Right cardiac atrium (tissue), 5 donors: ENCODE data around the gene AEBP1. TPM values are rescaled to one million over a fixed set of nuclear protein-coding genes. Genes with fewer than 3 reads are reported as not detected.
A peak's percentile ranks its signal among the peaks of the same experiment; 100 is the strongest.

Experiments used
- ATAC-seq, 2 donors: fragments of 200-7000 bp; cut with Tn5 transposase; one replicate each; pipeline versions ENCODE4 v1.8.0 to v1.9.1; 2020; ENCODE audit warnings: moderate library complexity in 2 of 2, mild to moderate bottlenecking in 1 of 2
- DNase-seq, 3 donors: peaks; one replicate each; pipeline ENCODE4 v3.0.0-alpha.2; 2020
- H3K27ac ChIP-seq: one replicate; pipeline ENCODE4 v1.5.1; 2013; ENCODE audit warnings: mild to moderate bottlenecking, low read length, control low read depth, moderate library complexity
- H3K27me3 ChIP-seq: one replicate; pipeline ENCODE4 v1.6.1; 2013; ENCODE audit not compliant: control insufficient read depth, insufficient read depth
- H3K4me1 ChIP-seq: one replicate; pipeline ENCODE4 v1.6.1; 2013; ENCODE audit warnings: low read length; ENCODE audit not compliant: control insufficient read depth, insufficient read depth
- H3K4me3 ChIP-seq: one replicate; pipeline ENCODE4 v1.5.1; 2013; ENCODE audit warnings: low read length, control low read depth
- H3K9me3 ChIP-seq: one replicate; pipeline ENCODE4 v1.6.1; 2013; ENCODE audit warnings: low read length; ENCODE audit not compliant: control insufficient read depth
- WGBS: extraction: QIAGEN DNeasy Blood & Tissue Kit; methylation state at CpG from one replicate; pipeline ENCODE4 v1.1.7; 2013; 5-methylcytosine and 5-hydroxymethylcytosine counted together
- intact Hi-C, 4 donors: fragments of 100-400 bp; cut with DNase I; formaldehyde crosslinking; loops; one replicate each; pipeline versions ENCODE4 v1.11.0 to v1.14.0; 2022 to 2023
- polyA plus RNA-seq: library from polyadenylated mRNA; stranded (reverse); fragments of 200-250 nt; gene quantifications from one replicate; pipeline ENCODE4 v1.2.3, GENCODE V29; 2013
- total RNA-seq, 4 donors: library from RNA; stranded (reverse); fragmentation: NEBNext Ultra II Directional; extraction: Animal tissue kit (Norgen Biotek cat#: 25700); gene quantifications; one replicate each; pipeline ENCODE4 v1.2.1, GENCODE V29; 2021
- donor health status: healthy with polysubstance abuse.
- donor health status: DM: no; HTN: yes; CAD: no.
- donor health status: DM: no; HTN: no; CAD: no.
- donor health status: DM: no; HTN: yes; CAD: no; lungs with severe emphysema.
- donor health status: DM: yes; HTN: yes; CAD: no.

AEBP1 gene
- total and polyA plus RNA-seq, 5 donors = 62.8 to 124 (median 94.6) TPM

DNA sequence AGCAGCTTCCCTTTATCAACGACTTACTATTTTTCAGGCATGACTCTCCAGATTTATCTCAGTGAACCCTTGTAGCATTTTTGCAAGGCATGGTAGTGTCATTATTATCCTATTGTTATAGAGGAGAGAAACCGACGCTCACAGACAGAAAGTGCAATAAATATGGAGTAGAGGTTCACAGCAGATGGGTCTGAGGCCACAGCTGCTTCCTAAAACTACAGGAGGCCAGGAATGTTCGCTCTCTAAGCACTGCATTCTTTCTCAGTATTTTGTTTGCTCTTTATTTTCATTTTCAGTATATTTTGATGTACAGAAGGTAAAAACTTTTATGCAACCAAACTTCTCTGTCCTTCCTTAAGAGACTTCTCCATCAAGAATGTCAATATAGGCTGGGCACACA is 4.5 kb upstream of the AEBP1 start:
- H3K4me1 ChIP-seq = peaks cover 5% of the 10 kb centered on the region
- H3K27ac ChIP-seq = no peak overlapping the region
- DNase-seq = no peak
- no peaks in the 10 kb centered on the region for H3K27me3 ChIP-seq
- H3K4me3 ChIP-seq = no peak overlapping the region
- no peaks in the 10 kb centered on the region for H3K9me3 ChIP-seq
- intact Hi-C loops = no loop called here
- 41% methylated on average over 4 of the region's 4 CpGs for WGBS
- no peak for ATAC-seq

DNA sequence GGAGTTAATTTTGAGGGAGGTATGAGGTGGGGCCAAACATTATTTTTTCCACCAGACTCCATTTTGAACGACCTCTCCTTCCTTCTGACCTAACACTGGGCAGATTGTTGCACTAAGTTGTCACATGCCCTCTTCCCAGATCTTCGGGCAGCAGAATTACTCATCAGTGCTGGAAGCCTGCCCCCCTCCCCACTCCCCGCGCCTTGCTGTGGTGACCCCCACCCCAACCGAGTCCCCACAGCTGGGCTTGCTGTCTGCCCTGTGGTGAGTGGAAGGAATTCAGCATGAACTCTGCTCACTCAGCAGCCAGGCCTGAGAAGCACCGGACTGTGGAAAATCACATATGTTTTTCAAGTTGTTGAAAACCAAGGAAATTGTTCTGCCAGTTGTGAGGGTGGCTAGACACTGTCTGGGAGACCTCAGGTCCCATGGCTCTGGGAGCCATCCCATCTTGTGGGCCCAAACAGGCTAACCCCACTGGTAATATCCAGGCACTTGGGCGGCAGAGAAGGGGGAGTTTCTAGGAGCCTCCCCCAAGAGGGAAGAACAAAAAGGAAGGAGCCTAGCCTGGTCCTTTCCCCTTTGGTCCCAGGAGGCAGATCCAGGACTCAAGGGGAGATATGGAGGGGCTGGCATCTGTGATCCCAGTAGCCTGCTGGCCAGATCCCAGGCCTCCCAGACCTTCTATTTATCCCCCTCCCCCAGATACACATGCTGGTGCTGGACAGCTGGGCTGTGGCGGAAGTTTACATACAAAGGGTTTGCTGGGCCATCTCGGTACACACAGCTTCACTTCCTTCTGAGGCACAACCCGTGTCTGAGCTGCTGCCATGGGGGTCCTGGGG is 3.5 kb upstream of the AEBP1 start:
- Histone ChIP-seq H3K27ac (peak overlapping the region; percentile 26), H3K4me1 (no peaks in the 10 kb centered on the region), H3K9me3 (no peaks in the 10 kb centered on the region), H3K27me3 (no peaks in the 10 kb centered on the region), H3K4me3 (no peak overlapping the region)
- intact Hi-C loops = no loop called here
- DNase-seq (peak; percentile 48 to 76 (median 69)), ATAC-seq (peak in 1 of 2 donors; percentile 4)
- WGBS = 46% methylated on average over 10 of the region's 10 CpGs

DNA sequence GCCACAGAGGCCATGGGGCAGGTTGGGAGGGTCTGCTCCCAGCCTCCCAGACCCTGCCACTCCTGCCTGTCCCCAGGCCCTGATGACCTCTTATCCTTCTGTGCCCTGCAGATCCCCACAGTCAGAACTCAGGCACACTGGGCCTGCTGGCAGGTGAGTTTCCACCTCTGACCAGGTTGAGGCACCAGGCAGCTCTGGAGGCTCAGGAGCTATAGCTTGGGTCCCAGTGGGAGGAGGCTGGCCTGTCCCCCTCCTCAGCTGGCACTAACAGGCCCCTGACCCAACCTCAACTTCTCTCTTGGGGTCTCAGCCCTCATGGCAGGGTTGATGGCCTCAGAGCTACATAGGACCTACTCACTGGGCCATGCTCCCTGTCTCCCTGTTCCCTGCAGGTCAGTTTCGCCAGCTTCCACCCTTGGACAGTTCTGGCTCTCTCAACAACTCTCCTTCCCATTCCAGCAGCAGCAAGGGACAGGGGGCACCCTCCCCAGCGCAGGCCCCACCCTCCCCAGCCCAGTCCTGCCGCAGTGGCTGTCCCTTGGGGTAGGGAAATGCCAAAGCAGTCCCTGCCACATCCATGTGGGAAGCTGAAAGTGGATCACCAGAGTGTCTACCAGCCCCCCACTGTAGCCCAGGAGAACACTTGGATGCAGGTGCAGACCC is 2.7 kb upstream of the AEBP1 start:
- H3K4me1 ChIP-seq = no peaks in the 10 kb centered on the region
- no peaks in the 10 kb centered on the region for H3K27me3 ChIP-seq
- H3K27ac ChIP-seq = peak overlapping the region; percentile 40
- ATAC-seq (no peak), DNase-seq (no peak)
- H3K4me3 ChIP-seq = no peak overlapping the region
- no peaks in the 10 kb centered on the region for H3K9me3 ChIP-seq
- WGBS = 74% methylated on average over 3 of the region's 3 CpGs
- intact Hi-C loops = no loop called here

GRCh38 chr7:44101966-44102845 is 1.9 kb upstream of the AEBP1 start:
- ATAC-seq = peak; percentile 15 to 25
- Histone ChIP-seq H3K4me1 (no peaks in the 10 kb centered on the region), H3K27me3 (no peaks in the 10 kb centered on the region), H3K27ac (peak overlapping the region; percentile 40), H3K4me3 (no peak overlapping the region), H3K9me3 (no peaks in the 10 kb centered on the region)
- intact Hi-C loops = no loop called here
- DNase-seq = peak; percentile 75 to 85 (median 81)
- WGBS = 76% methylated on average over 14 of the region's 14 CpGs

DNA sequence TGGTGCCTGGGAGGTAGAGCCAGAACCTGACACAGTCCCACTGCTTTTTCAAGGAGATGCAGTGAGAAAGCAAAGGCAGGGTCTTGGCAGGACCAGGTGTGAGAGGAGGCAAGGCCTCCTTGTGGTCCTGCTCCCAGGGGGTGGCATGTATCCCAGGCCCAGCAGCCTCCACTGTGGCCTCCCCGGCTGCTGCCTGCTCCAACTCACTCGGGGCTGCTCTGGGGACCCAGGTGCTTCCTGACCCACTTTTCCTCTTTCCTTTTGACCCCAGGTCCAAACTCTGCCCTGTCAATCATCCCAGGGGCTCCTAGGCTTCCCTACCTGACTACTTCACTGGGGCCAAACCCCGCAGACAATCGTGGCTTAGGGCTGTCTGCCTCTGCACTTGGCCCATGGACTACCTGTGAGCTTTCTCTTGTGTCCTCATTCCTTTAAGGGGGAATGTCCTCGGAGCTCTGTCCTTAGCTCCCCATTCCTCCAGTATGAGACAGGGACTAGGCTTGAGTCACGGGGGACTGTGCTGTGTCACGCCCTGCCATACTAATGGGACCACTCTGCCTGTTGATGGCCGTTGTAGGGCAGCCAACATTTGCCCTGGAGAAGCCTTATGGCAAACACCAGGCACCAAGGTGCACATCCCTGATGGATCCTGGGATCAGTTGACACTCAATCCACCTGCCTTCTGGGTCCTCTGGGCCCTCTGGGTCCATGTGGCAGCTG is 1.1 kb upstream of the AEBP1 start:
- ATAC-seq (no peak), DNase-seq (peak in 2 of 3 donors; percentile 6 to 47)
- H3K4me3 ChIP-seq = no peak overlapping the region
- intact Hi-C loops = no loop called here
- H3K9me3 ChIP-seq = no peaks in the 10 kb centered on the region
- no peaks in the 10 kb centered on the region for H3K4me1 ChIP-seq
- H3K27ac ChIP-seq = peak overlapping the region; percentile 1
- H3K27me3 ChIP-seq = no peaks in the 10 kb centered on the region
- WGBS = 74% methylated on average over 8 of the region's 8 CpGs

- Histone ChIP-seq H3K27ac (peak overlapping the region; percentile 42), H3K4me3 (no peak overlapping the region), H3K4me1 (no peaks in the 10 kb centered on the region), H3K9me3 (no peaks in the 10 kb centered on the region), H3K27me3 (no peaks in the 10 kb centered on the region)
- DNase-seq (peak in 2 of 3 donors; percentile 14 to 59), ATAC-seq (no peak)
- WGBS = 78% methylated on average over 8 of the region's 8 CpGs
- intact Hi-C loops = no loop called here
Measured at GRCh38 chr7:44103566-44103922, 601 bp upstream of the AEBP1 start.

GRCh38 chr7:44104860-44105771 is 971 bp downstream of the AEBP1 start:
- DNase-seq (peak; percentile 46 to 81 (median 78)), ATAC-seq (peak; percentile 22 to 27)
- H3K4me1 ChIP-seq = no peaks in the 10 kb centered on the region
- WGBS = 24% methylated on average over 28 of the region's 28 CpGs
- intact Hi-C loops = no loop called here
- peak overlapping the region; percentile 65 for H3K4me3 ChIP-seq
- H3K27ac ChIP-seq = peak overlapping the region; percentile 14
- H3K9me3 ChIP-seq = no peaks in the 10 kb centered on the region
- no peaks in the 10 kb centered on the region for H3K27me3 ChIP-seq

DNA sequence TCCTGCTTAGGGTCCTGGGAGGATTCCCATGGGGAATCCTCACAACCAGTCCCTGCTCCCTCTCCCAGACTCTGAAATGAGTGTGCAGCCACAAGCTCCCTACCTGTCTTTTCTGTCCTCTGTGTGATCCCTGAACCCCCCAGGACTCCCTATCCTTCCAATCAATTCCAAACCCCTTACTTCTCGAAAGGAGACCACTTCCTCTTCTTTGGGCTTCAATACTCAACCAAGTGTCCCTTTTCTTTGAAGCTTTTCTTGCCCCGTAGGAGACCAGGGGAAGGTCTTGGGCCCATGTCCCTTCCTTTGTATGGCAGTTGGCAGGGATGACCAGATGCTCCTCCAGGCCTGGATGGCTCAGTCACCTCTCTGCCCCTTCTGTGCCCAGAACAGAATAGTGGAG is 1.7 kb downstream of the AEBP1 start:
- Histone ChIP-seq H3K27ac (peak overlapping the region; percentile 14), H3K4me1 (no peaks in the 10 kb centered on the region)

GRCh38 chr7:44106311-44107065 is 2.3 kb downstream of the AEBP1 start:
- intact Hi-C loops = no loop called here
- no peak for DNase-seq
- ATAC-seq = no peak
- Histone ChIP-seq H3K27me3 (no peaks in the 10 kb centered on the region), H3K4me1 (no peaks in the 10 kb centered on the region), H3K27ac (no peak overlapping the region), H3K4me3 (no peak overlapping the region), H3K9me3 (no peaks in the 10 kb centered on the region)
- WGBS = 84% methylated on average over 10 of the region's 10 CpGs

More for the DNA sequence above, 1.7 kb downstream of the AEBP1 start:
- ATAC-seq (no peak), DNase-seq (peak in 1 of 3 donors; percentile 6)
- Histone ChIP-seq H3K27me3 (no peaks in the 10 kb centered on the region), H3K9me3 (no peaks in the 10 kb centered on the region), H3K4me3 (no peak overlapping the region)
- WGBS = 70% methylated on average over 2 of the region's 2 CpGs
- intact Hi-C loops = no loop called here
